Activated T-helper 1 cell treated with anti-CD3 and anti-CD28 coated beads, Interleukin-12 subunit alpha, Interleukin-12 subunit beta, Interleukin-2, Interleukin-4 antibody, amounts not matched to agents 30 ng/mL and 10 ng/mL and 1 ng/mL, durations not matched to agents 14 hours and 24 hours and 36 hours (primary cell): ENCODE data around the gene DVL1. TPM values are rescaled to one million over a fixed set of nuclear protein-coding genes. Genes with fewer than 3 reads are reported as not detected.
"Not testable (repeated sequence)": the region's sequence is repeated elsewhere in the genome, so short reads cannot be mapped to it uniquely, and the experiment has no call there.

Source experiments
- DNase-seq: peaks from one replicate; pipeline ENCODE4 v3.0.0; 2021; ENCODE audit warnings: low spot score
- H3K27ac Mint-ChIP-seq: one replicate; pipeline ENCODE4 v1.8.0; 2021; ENCODE audit warnings: mild to moderate bottlenecking, mixed read lengths
- H3K27me3 Mint-ChIP-seq: one replicate; pipeline ENCODE4 v1.8.0; 2022; ENCODE audit warnings: mild to moderate bottlenecking, moderate library complexity, mixed read lengths; ENCODE audit not compliant: insufficient read depth
- H3K36me3 Mint-ChIP-seq: one replicate; pipeline ENCODE4 v1.8.0; 2021; ENCODE audit warnings: low read depth, mixed read lengths
- H3K4me1 Mint-ChIP-seq: one replicate; pipeline ENCODE4 v1.8.0; 2021; ENCODE audit warnings: low read depth, mixed read lengths
- H3K4me3 Mint-ChIP-seq: one replicate; pipeline ENCODE4 v1.8.0; 2021; ENCODE audit warnings: mild to moderate bottlenecking, moderate library complexity, mixed read lengths
- H3K9me3 Mint-ChIP-seq: one replicate; pipeline ENCODE4 v1.8.0; 2021; ENCODE audit warnings: mixed read lengths
- intact Hi-C: fragments of 100-400 bp; cut with micrococcal nuclease; formaldehyde crosslinking; loops from one replicate; pipeline ENCODE4 v1.15.1; 2024
- total RNA-seq: library from RNA; stranded (reverse); gene quantifications from 2 replicates; pipeline ENCODE4 v1.2.3, GENCODE V29; 2022

The DVL1 gene
- total RNA-seq, 1 donor from 2014 or later: 66.5 TPM

GRCh38 chr1:1385339-1385738 lies 36.1 kb upstream of the DVL1 start:
- H3K4me1 Mint-ChIP-seq, intact Hi-C loops, H3K27ac Mint-ChIP-seq, H3K4me3 Mint-ChIP-seq, H3K27me3 Mint-ChIP-seq, DNase-seq, H3K9me3 Mint-ChIP-seq: not testable (repeated sequence)
- peaks cover 29% of the 10 kb centered on the region for H3K36me3 Mint-ChIP-seq

DNA sequence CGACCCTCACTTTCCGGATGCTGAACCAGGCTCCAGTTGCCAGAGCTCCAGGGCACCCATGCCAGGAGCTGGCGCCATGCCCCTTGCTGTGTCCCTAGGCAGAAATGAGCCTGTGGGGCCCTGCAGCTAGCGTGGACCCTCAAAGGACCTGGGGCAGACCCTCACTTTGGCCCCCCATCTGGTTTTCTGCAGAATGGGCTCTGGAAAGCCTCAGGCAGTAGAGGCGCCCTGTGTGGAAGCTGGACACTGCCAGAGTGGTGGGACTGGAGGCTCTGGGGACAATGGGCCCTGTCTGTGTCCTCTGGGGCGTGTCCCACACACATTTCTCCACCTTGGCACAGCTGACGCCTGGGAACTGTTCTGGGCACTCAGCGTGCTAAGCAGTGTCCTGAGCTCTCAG lies 32.1 kb upstream of the DVL1 start:
- H3K27ac Mint-ChIP-seq: no peak overlapping the region
- H3K4me3 Mint-ChIP-seq: no peak overlapping the region
- peaks cover under 1% of the 10 kb centered on the region for H3K36me3 Mint-ChIP-seq
- H3K4me1 Mint-ChIP-seq: no peaks in the 10 kb centered on the region
- H3K27me3 Mint-ChIP-seq: no peaks in the 10 kb centered on the region
- intact Hi-C loops: no loop called here
- no peak for DNase-seq
- no peaks in the 10 kb centered on the region for H3K9me3 Mint-ChIP-seq

GRCh38 chr1:1380860-1381259 lies 31.6 kb upstream of the DVL1 start:
- intact Hi-C loops: no loop called here
- H3K27me3 Mint-ChIP-seq: no peaks in the 10 kb centered on the region
- H3K27ac Mint-ChIP-seq: no peak overlapping the region
- no peaks in the 10 kb centered on the region for H3K9me3 Mint-ChIP-seq
- no peak for DNase-seq
- no peaks in the 10 kb centered on the region for H3K36me3 Mint-ChIP-seq
- no peaks in the 10 kb centered on the region for H3K4me1 Mint-ChIP-seq
- H3K4me3 Mint-ChIP-seq: no peak overlapping the region

- Mint-ChIP-seq H3K4me1 (peaks cover 7% of the 10 kb centered on the region), H3K36me3 (peaks cover 6% of the 10 kb centered on the region), H3K4me3 (no peak overlapping the region), H3K9me3 (no peaks in the 10 kb centered on the region), H3K27ac (no peak overlapping the region), H3K27me3 (peaks cover 2% of the 10 kb centered on the region)
- DNase-seq: no peak
- intact Hi-C loops: no loop called here
Measured at GRCh38 chr1:1377540-1378205, 28.5 kb upstream of the DVL1 start.

DNA sequence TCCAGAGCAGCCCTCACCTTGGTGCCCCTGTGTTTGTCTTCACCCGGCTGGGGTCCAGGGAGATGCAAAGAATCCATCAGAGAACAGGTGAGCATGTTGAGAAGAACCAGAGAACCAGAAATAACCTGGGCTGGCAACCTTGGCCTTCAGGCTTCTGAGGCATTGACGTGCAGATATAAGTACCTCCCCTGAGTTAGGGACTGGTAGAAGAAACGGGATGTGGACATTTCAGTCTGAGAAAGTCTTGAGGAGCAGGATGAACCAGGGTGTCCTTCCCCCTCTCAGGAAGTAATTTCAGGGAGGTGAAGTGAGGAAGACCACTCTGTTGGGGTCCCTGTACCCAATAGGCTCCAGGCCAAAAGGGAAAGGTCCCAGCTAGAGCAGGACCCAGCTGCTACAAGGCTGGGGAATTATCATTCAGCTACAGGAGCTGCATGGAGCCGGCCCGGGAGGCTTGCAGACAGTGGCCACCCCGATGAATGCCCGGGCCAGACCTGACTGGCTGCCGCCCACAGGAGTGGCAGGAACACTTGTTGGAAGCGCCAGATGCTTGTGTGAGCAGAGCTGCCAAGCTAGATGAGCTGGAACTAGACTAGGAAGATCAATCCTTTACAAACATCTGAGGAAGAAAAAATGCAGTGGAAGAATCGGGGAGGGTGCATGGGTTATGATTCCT lies 27.5 kb upstream of the DVL1 start:
- Mint-ChIP-seq H3K9me3 (no peaks in the 10 kb centered on the region), H3K27ac (peak overlapping the region; percentile 98), H3K4me1 (peaks cover 11% of the 10 kb centered on the region), H3K36me3 (peaks cover 8% of the 10 kb centered on the region), H3K27me3 (peaks cover 2% of the 10 kb centered on the region), H3K4me3 (peak overlapping the region; percentile 43)
- intact Hi-C loops: no loop called here
- DNase-seq: no peak

DNA sequence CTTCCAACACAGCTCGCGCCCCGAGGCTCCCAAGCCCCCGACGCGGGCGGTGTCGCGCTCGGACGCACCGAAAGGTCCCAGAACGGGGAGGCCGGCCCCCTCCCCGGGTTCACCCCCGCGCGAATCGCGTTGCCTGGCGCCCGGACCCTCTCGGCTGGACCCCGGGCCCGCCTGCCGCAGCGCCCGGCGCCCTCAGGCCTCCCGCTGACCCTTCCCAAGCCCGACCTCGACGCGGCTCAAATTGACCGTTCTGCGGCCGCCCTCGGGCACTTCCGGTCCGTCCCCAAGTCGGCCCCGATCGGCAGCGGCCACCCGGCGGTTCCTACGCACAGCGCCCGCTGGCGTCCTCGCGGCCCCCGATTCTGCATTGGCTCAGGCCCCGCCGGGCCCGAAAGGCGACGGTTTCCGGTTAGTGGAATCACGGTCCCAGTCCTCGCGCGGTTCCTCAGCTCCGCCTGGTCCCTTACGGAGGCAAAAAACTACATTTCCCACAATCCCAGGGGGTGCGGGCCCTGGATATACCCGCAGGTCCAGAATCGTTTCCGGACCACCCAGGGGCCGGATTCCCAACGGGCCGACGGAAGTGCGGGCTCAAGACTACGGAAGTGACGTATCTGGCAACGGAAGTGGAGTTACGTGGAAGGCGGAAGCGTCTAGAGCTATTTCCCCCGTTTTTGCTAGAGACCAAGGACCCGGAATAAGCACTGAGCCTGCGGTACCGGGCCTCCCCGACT lies 25.9 kb upstream of the DVL1 start, which contains the start of gene AURKAIP1:
TSS of gene AURKAIP1 (minus strand) at position 279 of the 734 bp plus-strand sequence. CDS start 451 bp downstream, outside the sequence.
- H3K9me3 Mint-ChIP-seq: no peaks in the 10 kb centered on the region
- peak within 1 kb of the TSS; percentile 93 for H3K4me3 Mint-ChIP-seq

DNA sequence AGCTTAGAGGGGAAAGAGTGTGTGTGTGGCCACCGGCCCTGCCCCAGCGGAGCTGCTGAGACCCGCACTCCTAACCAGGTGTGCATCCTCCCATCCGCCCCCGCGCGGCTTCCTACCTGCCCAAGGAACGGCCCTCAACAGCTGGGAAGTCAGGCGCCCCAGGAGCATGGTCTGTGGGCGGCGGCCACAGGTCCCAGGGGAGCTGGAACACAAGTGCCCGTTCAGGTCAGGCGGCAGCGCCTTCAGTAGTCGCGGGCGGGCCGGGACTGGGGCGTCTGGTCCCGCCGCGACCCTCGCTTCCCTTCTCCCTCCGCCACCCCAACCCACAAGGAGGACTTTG lies 25.3 kb upstream of the DVL1 start:
- Mint-ChIP-seq H3K4me3 (peak overlapping the region; percentile 93), H3K36me3 (peaks cover 8% of the 10 kb centered on the region), H3K9me3 (no peaks in the 10 kb centered on the region), H3K4me1 (peaks cover 11% of the 10 kb centered on the region), H3K27ac (peak overlapping the region; percentile 52), H3K27me3 (peaks cover 2% of the 10 kb centered on the region)
- intact Hi-C loops: loop anchor here (2.0 kb wide), 1 partner anchor 26 kb away; the partner anchor contains the start of gene DVL1
- DNase-seq: no peak

More for the DNA sequence above, 25.9 kb upstream of the DVL1 start, which contains the start of gene AURKAIP1:
- intact Hi-C loops: loop anchor here (1.0 to 2.0 kb wide), 9 partner anchors 24 to 362 kb away; partner anchors contain the start of genes ATAD3B, CCNL2, CPTP and DVL1
- peak; percentile 97 for DNase-seq
- Mint-ChIP-seq H3K27me3 (peaks cover 2% of the 10 kb centered on the region), H3K36me3 (peaks cover 8% of the 10 kb centered on the region), H3K4me1 (peaks cover 11% of the 10 kb centered on the region), H3K27ac (peak within 1 kb of the TSS; percentile 98)

GRCh38 chr1:1373815-1374588 lies 24.8 kb upstream of the DVL1 start:
- peaks cover 2% of the 10 kb centered on the region for H3K27me3 Mint-ChIP-seq
- H3K27ac Mint-ChIP-seq: peak overlapping the region; percentile 52
- DNase-seq: no peak
- H3K4me3 Mint-ChIP-seq: peak overlapping the region; percentile 93
- H3K9me3 Mint-ChIP-seq: no peaks in the 10 kb centered on the region
- intact Hi-C loops: loop anchor here (2.0 kb wide), 1 partner anchor 25 kb away; the partner anchor contains the start of gene DVL1
- H3K36me3 Mint-ChIP-seq: peaks cover 8% of the 10 kb centered on the region
- H3K4me1 Mint-ChIP-seq: peaks cover 11% of the 10 kb centered on the region

- H3K9me3 Mint-ChIP-seq: no peaks in the 10 kb centered on the region
- H3K27me3 Mint-ChIP-seq: peaks cover 2% of the 10 kb centered on the region
Measured at GRCh38 chr1:1373051-1373814, 24.0 kb upstream of the DVL1 start.

GRCh38 chr1:1371746-1372711 lies 22.8 kb upstream of the DVL1 start:
- peaks cover 8% of the 10 kb centered on the region for H3K36me3 Mint-ChIP-seq
- H3K27me3 Mint-ChIP-seq: peaks cover 2% of the 10 kb centered on the region
- peak; percentile 70 for DNase-seq
- H3K4me1 Mint-ChIP-seq: peaks cover 11% of the 10 kb centered on the region
- no peaks in the 10 kb centered on the region for H3K9me3 Mint-ChIP-seq
- peak overlapping the region; percentile 74 for H3K4me3 Mint-ChIP-seq
- intact Hi-C loops: loop anchor here (1.0 kb wide), 1 partner anchor 242 kb away; no protein-coding TSS in a partner anchor
- H3K27ac Mint-ChIP-seq: peak overlapping the region; percentile 34

More at GRCh38 chr1:1373051-1373814, 24.0 kb upstream of the DVL1 start:
- no peak for DNase-seq
- peak overlapping the region; percentile 93 for H3K4me3 Mint-ChIP-seq
- H3K36me3 Mint-ChIP-seq: peaks cover 8% of the 10 kb centered on the region
- intact Hi-C loops: no loop called here
- no peak overlapping the region for H3K27ac Mint-ChIP-seq
- H3K4me1 Mint-ChIP-seq: peaks cover 11% of the 10 kb centered on the region

DNA sequence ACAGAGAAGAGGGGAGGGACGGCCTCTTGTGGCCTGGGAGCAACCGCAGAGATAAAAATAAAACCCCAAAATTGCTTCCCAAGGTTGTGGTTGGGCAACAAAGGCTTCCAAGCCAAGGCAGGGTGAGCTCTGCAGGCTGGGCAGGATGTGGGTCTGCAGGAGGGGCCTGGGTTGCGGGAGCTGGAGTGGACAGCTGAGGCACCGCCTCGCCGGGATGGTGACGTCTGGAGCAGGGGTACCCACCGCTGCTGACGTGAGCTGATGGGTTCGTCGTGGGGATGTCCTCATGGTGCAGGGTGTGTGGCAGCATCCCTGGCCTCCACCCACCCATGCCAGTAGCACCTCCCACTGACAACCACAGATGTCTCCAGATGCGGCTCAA lies 22.1 kb upstream of the DVL1 start:
- Mint-ChIP-seq H3K36me3 (peaks cover 8% of the 10 kb centered on the region), H3K4me3 (peak overlapping the region; percentile 45), H3K27ac (no peak overlapping the region), H3K4me1 (peaks cover 11% of the 10 kb centered on the region), H3K9me3 (no peaks in the 10 kb centered on the region), H3K27me3 (peaks cover 2% of the 10 kb centered on the region)
- DNase-seq: peak; percentile 68
- intact Hi-C loops: no loop called here
